KMS-11 (cell line): ENCODE measurements around the gene MICAL2.

Experiments
- H2AFZ ChIP-seq: fragments of 200-600 bp; sonication (generic); 2 replicates; pipeline ENCODE4 v1.6.1; 2016; ENCODE audit warnings: antibody characterized with exemption, mixed run types, low read depth
- H3K27ac ChIP-seq: fragments of 200-600 bp; sonication (generic); 2 replicates; pipeline ENCODE4 v1.6.1; 2016; ENCODE audit warnings: mild to moderate bottlenecking, mixed run types
- H3K27me3 ChIP-seq: fragments of 200-600 bp; sonication (generic); 2 replicates; pipeline ENCODE4 v1.6.1; 2017; ENCODE audit warnings: mild to moderate bottlenecking, low read depth, mixed run types, moderate library complexity; ENCODE audit not compliant: insufficient read depth
- H3K36me3 ChIP-seq: fragments of 200-600 bp; sonication (generic); 2 replicates; pipeline ENCODE4 v1.6.1; 2017; ENCODE audit warnings: mild to moderate bottlenecking, mixed run types; ENCODE audit not compliant: insufficient read depth
- H3K4me1 ChIP-seq: fragments of 200-600 bp; sonication (generic); 2 replicates; pipeline ENCODE4 v1.6.1; 2016; ENCODE audit warnings: mild to moderate bottlenecking, low read depth, mixed run types; ENCODE audit not compliant: poor library complexity, severe bottlenecking
- H3K4me2 ChIP-seq: fragments of 200-600 bp; sonication (generic); 2 replicates; pipeline ENCODE4 v1.7.0; 2016; ENCODE audit warnings: mild to moderate bottlenecking, mixed run types
- H3K4me3 ChIP-seq: fragments of 200-600 bp; sonication (generic); IDR thresholded peaks from 2 replicates; pipeline ENCODE4 v1.6.1; 2017; ENCODE audit warnings: low read depth, low read length, mixed read lengths; ENCODE audit not compliant: insufficient read depth
- H3K79me2 ChIP-seq: fragments of 200-600 bp; sonication (generic); 2 replicates; pipeline ENCODE4 v1.6.1; 2016; ENCODE audit warnings: low read depth, mixed run types; ENCODE audit not compliant: insufficient read depth
- H3K9ac ChIP-seq: fragments of 200-600 bp; sonication (generic); 2 replicates; pipeline ENCODE4 v1.6.1; 2016; ENCODE audit warnings: mild to moderate bottlenecking, mixed run types
- H4K20me1 ChIP-seq: fragments of 200-600 bp; sonication (generic); 2 replicates; pipeline ENCODE4 v1.6.1; 2016; ENCODE audit warnings: mild to moderate bottlenecking, mixed run types; ENCODE audit not compliant: insufficient read depth
- CTCF ChIP-seq: fragments of 200-600 bp; sonication (generic); conservative IDR thresholded peaks from 2 replicates; pipeline ENCODE4 v1.6.1; 2017; ENCODE audit warnings: low read depth, mild to moderate bottlenecking, antibody characterized with exemption, low read length, moderate library complexity, mixed read lengths

Gene MICAL2

GRCh38 chr11:12210200-12210599 is 99.8 kb downstream of the MICAL2 start:
- Histone ChIP-seq H3K9ac (no peak overlapping the region), H3K79me2 (no peaks in the 10 kb centered on the region), H3K27me3 (no peaks in the 10 kb centered on the region), H4K20me1 (no peaks in the 10 kb centered on the region), H3K4me2 (peak overlapping the region; percentile 40; the same call in 1 of the 2 replicates), H3K36me3 (no peaks in the 10 kb centered on the region), H3K4me1 (peaks cover 29% of the 10 kb centered on the region), H3K4me3 (no peak overlapping the region), H2AFZ (no peak overlapping the region), H3K27ac (no peak overlapping the region)
- no peak for TF ChIP-seq CTCF

- no peak overlapping the region for H3K9ac ChIP-seq
- no peaks in the 10 kb centered on the region for H3K36me3 ChIP-seq
- H3K4me3 ChIP-seq: no peak overlapping the region
- no peak overlapping the region for H2AFZ ChIP-seq
- no peaks in the 10 kb centered on the region for H3K79me2 ChIP-seq
- H4K20me1 ChIP-seq: no peaks in the 10 kb centered on the region
- no peak for TF ChIP-seq CTCF
- peak overlapping the region; percentile 37 for H3K27ac ChIP-seq
- H3K27me3 ChIP-seq: no peaks in the 10 kb centered on the region
- peak overlapping the region; percentile 40 for H3K4me2 ChIP-seq
- peaks cover 29% of the 10 kb centered on the region for H3K4me1 ChIP-seq
Measured at GRCh38 chr11:12211331-12212065, 101.1 kb downstream of the MICAL2 start.

- H3K4me2 ChIP-seq: peak overlapping the region; percentile 40; the same call in 1 of the 2 replicates
- no peaks in the 10 kb centered on the region for H4K20me1 ChIP-seq
- H2AFZ ChIP-seq: no peak overlapping the region
- H3K4me3 ChIP-seq: no peak overlapping the region
- no peaks in the 10 kb centered on the region for H3K36me3 ChIP-seq
- H3K27me3 ChIP-seq: no peaks in the 10 kb centered on the region
- no peaks in the 10 kb centered on the region for H3K79me2 ChIP-seq
- no peak for TF ChIP-seq CTCF
- no peak overlapping the region for H3K27ac ChIP-seq
- peaks cover 29% of the 10 kb centered on the region for H3K4me1 ChIP-seq
- no peak overlapping the region for H3K9ac ChIP-seq
Measured at GRCh38 chr11:12212174-12212820, 101.9 kb downstream of the MICAL2 start.

GRCh38 chr11:12212821-12213185 is 102.4 kb downstream of the MICAL2 start:
- no peak for TF ChIP-seq CTCF
- no peak overlapping the region for H3K4me3 ChIP-seq
- no peaks in the 10 kb centered on the region for H3K79me2 ChIP-seq
- H4K20me1 ChIP-seq: no peaks in the 10 kb centered on the region
- no peaks in the 10 kb centered on the region for H3K27me3 ChIP-seq
- H3K4me2 ChIP-seq: no peak overlapping the region
- H2AFZ ChIP-seq: no peak overlapping the region
- no peak overlapping the region for H3K27ac ChIP-seq
- H3K9ac ChIP-seq: no peak overlapping the region
- H3K36me3 ChIP-seq: no peaks in the 10 kb centered on the region
- peaks cover 29% of the 10 kb centered on the region for H3K4me1 ChIP-seq
